HTR-8/SVneo (cell line): ENCODE results near the gene PRR5L.

Experiments
- DNase-seq: peaks from one replicate; pipeline ENCODE4 v3.0.0; 2011; ENCODE audit warnings: low spot score, mixed read lengths; ENCODE audit not compliant: insufficient read length
- FAIRE-seq: peaks from 2 replicates; lab custom pipeline; 2011; peaks lifted over from hg19 to GRCh38; lab: Jason Lieb, UNC

Gene PRR5L

GRCh38 chr11:36373016-36374010 is 77.2 kb downstream of the PRR5L start:
- DNase-seq (no peak), FAIRE-seq (no peak)

GRCh38 chr11:36374726-36375125 is 78.6 kb downstream of the PRR5L start:
- DNase-seq (no peak), FAIRE-seq (no peak)

- no peak for DNase-seq
- no peak for FAIRE-seq
Observed at GRCh38 chr11:36375353-36376008, 79.4 kb downstream of the PRR5L start.

- FAIRE-seq = no peak
- peak; percentile 31 for DNase-seq
Observed at GRCh38 chr11:36376009-36376887, 80.2 kb downstream of the PRR5L start.

GRCh38 chr11:36376888-36377758 is 81.0 kb downstream of the PRR5L start:
- FAIRE-seq = no peak
- peak; percentile 71 for DNase-seq

- DNase-seq (no peak), FAIRE-seq (no peak)
Observed at GRCh38 chr11:36377759-36378564, 81.9 kb downstream of the PRR5L start.

- DNase-seq (no peak), FAIRE-seq (no peak)
Observed at GRCh38 chr11:36379653-36380052, 83.6 kb downstream of the PRR5L start.

- DNase-seq (no peak), FAIRE-seq (no peak)
Observed at GRCh38 chr11:36380296-36381014, 84.4 kb downstream of the PRR5L start.

- DNase-seq (no peak), FAIRE-seq (no peak)
Observed at GRCh38 chr11:36381015-36381360, 84.9 kb downstream of the PRR5L start.

- DNase-seq (no peak), FAIRE-seq (no peak)
Observed at GRCh38 chr11:36383195-36383594, 87.1 kb downstream of the PRR5L start.

GRCh38 chr11:36385121-36385970 is 89.3 kb downstream of the PRR5L start:
- FAIRE-seq = peak; percentile 9
- no peak for DNase-seq

- FAIRE-seq (no peak), DNase-seq (no peak)
Observed at GRCh38 chr11:36386411-36386810, 90.3 kb downstream of the PRR5L start.

- no peak for DNase-seq
- FAIRE-seq = no peak
Observed at GRCh38 chr11:36388071-36388470, 92.0 kb downstream of the PRR5L start.

- DNase-seq = no peak
- FAIRE-seq = no peak
Observed at GRCh38 chr11:36388951-36389350, 92.9 kb downstream of the PRR5L start.

GRCh38 chr11:36389811-36390210 is 93.7 kb downstream of the PRR5L start:
- FAIRE-seq = no peak
- DNase-seq = peak; percentile 28

- DNase-seq = no peak
- FAIRE-seq = no peak
Observed at GRCh38 chr11:36390963-36391471, 94.9 kb downstream of the PRR5L start.

- DNase-seq (no peak), FAIRE-seq (no peak)
Observed at GRCh38 chr11:36392196-36392595, 96.1 kb downstream of the PRR5L start.
